Trophoblast cell (in vitro differentiated cells and primary cell): ENCODE measurements around the gene AUTS2.

Source experiments
- DNase-seq, 2 donors: peaks; one replicate each; pipeline ENCODE4 v3.0.0-alpha.2; 2016
- H2AFZ ChIP-seq: 2 replicates; pipeline ENCODE4 v1.6.1; 2013; ENCODE audit warnings: low read length, moderate library complexity, mild to moderate bottlenecking; ENCODE audit not compliant: insufficient read depth, poor library complexity
- H2AK5ac ChIP-seq: 2 replicates; pipeline ENCODE4 v1.6.1; 2013; ENCODE audit warnings: mild to moderate bottlenecking, low read length
- H2BK120ac ChIP-seq: 2 replicates; pipeline ENCODE4 v1.6.1; 2013; ENCODE audit warnings: low read length, mild to moderate bottlenecking, moderate library complexity; ENCODE audit not compliant: insufficient read depth, poor library complexity
- H2BK12ac ChIP-seq: 2 replicates; pipeline ENCODE4 v1.6.1; 2013; ENCODE audit warnings: mild to moderate bottlenecking, low read length, moderate library complexity
- H2BK5ac ChIP-seq: 2 replicates; pipeline ENCODE4 v1.6.1; 2013; ENCODE audit warnings: low read length, low read depth, moderate library complexity, mild to moderate bottlenecking; ENCODE audit not compliant: poor library complexity
- H3K14ac ChIP-seq: 2 replicates; pipeline ENCODE4 v1.6.1; 2013; ENCODE audit warnings: mild to moderate bottlenecking, low read length
- H3K18ac ChIP-seq: 2 replicates; pipeline ENCODE4 v1.6.1; 2013; ENCODE audit warnings: mild to moderate bottlenecking, low read length
- H3K23ac ChIP-seq: 2 replicates; pipeline ENCODE4 v1.6.1; 2013; ENCODE audit warnings: low read length
- H3K27ac ChIP-seq: 2 replicates; pipeline ENCODE4 v1.5.1; 2013; ENCODE audit warnings: low read depth, mild to moderate bottlenecking, inconsistent platforms, low read length, moderate library complexity
- H3K27me3 ChIP-seq: 2 replicates; pipeline ENCODE4 v1.6.1; 2013; ENCODE audit warnings: inconsistent platforms, mild to moderate bottlenecking, low read length, moderate library complexity; ENCODE audit not compliant: insufficient read depth
- H3K36me3 ChIP-seq, 2 experiments: 1 replicate in 1 of 2; 2 replicates in 1 of 2; pipeline ENCODE4 v1.6.1; 2013; ENCODE audit warnings: low read length in 2 of 2, mild to moderate bottlenecking in 2 of 2, moderate library complexity in 1 of 2; ENCODE audit not compliant: insufficient read depth in 2 of 2, control insufficient read depth in 1 of 2
- H3K4ac ChIP-seq: 2 replicates; pipeline ENCODE4 v1.6.1; 2013; ENCODE audit warnings: low read depth, mild to moderate bottlenecking, low read length, moderate library complexity
- H3K4me1 ChIP-seq, 2 experiments: 1 replicate in 1 of 2; 2 replicates in 1 of 2; pipeline ENCODE4 v1.6.1; 2013; ENCODE audit warnings: low read length in 2 of 2, mild to moderate bottlenecking in 2 of 2, moderate library complexity in 1 of 2; ENCODE audit not compliant: insufficient read depth in 2 of 2, control insufficient read depth in 1 of 2
- H3K4me2 ChIP-seq: 2 replicates; pipeline ENCODE4 v1.6.1; 2013; ENCODE audit warnings: inconsistent platforms, mild to moderate bottlenecking, low read length, moderate library complexity
- H3K4me3 ChIP-seq: 2 replicates; pipeline ENCODE4 v1.5.1; 2013; ENCODE audit warnings: mild to moderate bottlenecking, low read depth, low read length, inconsistent platforms
- H3K79me1 ChIP-seq: one replicate; pipeline ENCODE4 v1.6.1; 2013; ENCODE audit warnings: low read length
- H3K79me2 ChIP-seq: 2 replicates; pipeline ENCODE4 v1.6.1; 2013; ENCODE audit warnings: low read length, mild to moderate bottlenecking; ENCODE audit not compliant: control insufficient read depth, insufficient read depth, poor library complexity
- H3K9ac ChIP-seq: 2 replicates; pipeline ENCODE4 v1.6.1; 2013; ENCODE audit warnings: mild to moderate bottlenecking, low read length
- H3K9me3 ChIP-seq: 2 replicates; pipeline ENCODE4 v1.6.1; 2013; ENCODE audit warnings: low read depth, mild to moderate bottlenecking, control low read depth, inconsistent platforms, low read length; ENCODE audit not compliant: insufficient read depth
- H4K12ac ChIP-seq: 2 replicates; pipeline ENCODE4 v1.6.1; 2013; ENCODE audit warnings: low read depth, mild to moderate bottlenecking, low read length, moderate library complexity
- H4K8ac ChIP-seq: 2 replicates; pipeline ENCODE4 v1.6.1; 2013; ENCODE audit warnings: low read depth, mild to moderate bottlenecking, low read length, moderate library complexity
- H4K91ac ChIP-seq: one replicate; pipeline ENCODE4 v1.6.1; 2013; ENCODE audit warnings: low read depth, mild to moderate bottlenecking, low read length, moderate library complexity
- WGBS: extraction: QIAGEN DNeasy Blood & Tissue Kit; methylation state at CpG from one replicate; pipeline ENCODE4 v1.1.7; 2013; ENCODE audit warnings: missing lambda C conversion rate; ENCODE audit not compliant: insufficient read length, insufficient coverage; ENCODE audit errors: extremely low coverage; 5-methylcytosine and 5-hydroxymethylcytosine counted together

The AUTS2 gene

GRCh38 chr7:70836279-70836678 lies 1238.0 kb downstream of the AUTS2 start:
- Histone ChIP-seq H3K18ac (no peak overlapping the region), H3K4me1 (no peaks in the 10 kb centered on the region)
- no CpG with 5 or more reads among the region's 1 CpG for WGBS

GRCh38 chr7:70836946-70837345 lies 1238.7 kb downstream of the AUTS2 start:
- Histone ChIP-seq H3K79me2 (no peaks in the 10 kb centered on the region), H3K18ac (no peak overlapping the region), H3K4me3 (no peak overlapping the region), H3K9me3 (no peaks in the 10 kb centered on the region), H3K27ac (no peak overlapping the region), H3K4me2 (no peak overlapping the region), H4K91ac (no peak overlapping the region), H2BK12ac (no peak overlapping the region), H3K9ac (no peak overlapping the region), H4K12ac (no peak overlapping the region), H2AFZ (no peak overlapping the region), H4K8ac (no peak overlapping the region), H2BK5ac (no peak overlapping the region), H2AK5ac (no peak overlapping the region), H3K4me1 (no peaks in the 10 kb centered on the region), H2BK120ac (no peak overlapping the region), H3K36me3 (no peaks in the 10 kb centered on the region), H3K27me3 (no peaks in the 10 kb centered on the region), H3K4ac (no peak overlapping the region), H3K79me1 (no peaks in the 10 kb centered on the region), H3K14ac (no peak overlapping the region), H3K23ac (no peak overlapping the region)
- DNase-seq: no peak
- no CpG with 5 or more reads among the region's 6 CpGs for WGBS

More at GRCh38 chr7:70836279-70836678, 1238.0 kb downstream of the AUTS2 start:
- Histone ChIP-seq H3K23ac (no peak overlapping the region), H3K9me3 (no peaks in the 10 kb centered on the region), H4K91ac (no peak overlapping the region), H2BK120ac (no peak overlapping the region), H4K12ac (no peak overlapping the region), H2AK5ac (no peak overlapping the region), H3K4me2 (no peak overlapping the region), H3K4me3 (no peak overlapping the region), H2BK5ac (no peak overlapping the region), H2AFZ (no peak overlapping the region), H3K79me2 (no peaks in the 10 kb centered on the region), H3K79me1 (no peaks in the 10 kb centered on the region), H3K27ac (no peak overlapping the region), H3K36me3 (no peaks in the 10 kb centered on the region), H3K9ac (no peak overlapping the region), H3K4ac (no peak overlapping the region), H4K8ac (no peak overlapping the region), H3K27me3 (no peaks in the 10 kb centered on the region), H3K14ac (no peak overlapping the region), H2BK12ac (no peak overlapping the region)
- no peak for DNase-seq

DNA sequence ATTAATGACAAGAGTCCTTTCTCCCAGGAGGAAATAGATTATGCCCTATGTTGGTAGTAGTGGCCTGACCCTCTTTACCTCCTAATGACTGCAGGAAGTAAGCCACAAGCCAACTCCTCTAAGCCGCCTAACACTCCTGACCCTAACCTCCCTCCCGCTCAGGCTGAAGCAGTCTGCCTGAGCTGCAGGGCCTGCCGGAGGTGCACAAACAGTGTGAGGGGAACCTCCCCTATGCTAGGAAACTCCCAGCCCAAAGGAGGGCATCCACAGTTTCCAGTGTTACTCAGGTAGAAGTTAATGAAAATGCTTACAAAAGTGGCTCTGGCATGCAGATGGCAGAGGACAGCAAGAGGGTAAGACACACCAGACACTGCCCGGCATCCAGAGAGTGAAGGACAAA lies 1239.3 kb downstream of the AUTS2 start:
- Histone ChIP-seq H3K27me3 (no peaks in the 10 kb centered on the region), H2BK5ac (no peak overlapping the region), H3K14ac (no peak overlapping the region), H4K91ac (no peak overlapping the region), H3K23ac (no peak overlapping the region), H3K79me1 (no peaks in the 10 kb centered on the region), H3K27ac (no peak overlapping the region), H4K12ac (no peak overlapping the region), H2BK12ac (no peak overlapping the region), H2AK5ac (no peak overlapping the region), H3K79me2 (no peaks in the 10 kb centered on the region), H3K4me2 (no peak overlapping the region), H2AFZ (no peak overlapping the region), H3K9ac (no peak overlapping the region), H4K8ac (no peak overlapping the region), H3K18ac (no peak overlapping the region), H2BK120ac (no peak overlapping the region), H3K9me3 (no peaks in the 10 kb centered on the region), H3K4me3 (no peak overlapping the region), H3K4me1 (no peaks in the 10 kb centered on the region), H3K36me3 (no peaks in the 10 kb centered on the region), H3K4ac (no peak overlapping the region)
- no peak for DNase-seq
- WGBS: no CpG with 5 or more reads among the region's 4 CpGs

- Histone ChIP-seq H3K4me1 (no peaks in the 10 kb centered on the region), H3K27ac (no peak overlapping the region), H3K9me3 (no peaks in the 10 kb centered on the region), H3K27me3 (no peaks in the 10 kb centered on the region), H4K91ac (no peak overlapping the region), H2BK12ac (no peak overlapping the region), H2BK120ac (no peak overlapping the region), H4K12ac (no peak overlapping the region), H3K23ac (no peak overlapping the region), H3K79me1 (no peaks in the 10 kb centered on the region), H4K8ac (no peak overlapping the region), H3K14ac (no peak overlapping the region), H2AK5ac (no peak overlapping the region), H3K9ac (no peak overlapping the region), H2BK5ac (no peak overlapping the region), H3K79me2 (no peaks in the 10 kb centered on the region), H3K4me2 (no peak overlapping the region), H2AFZ (no peak overlapping the region), H3K18ac (no peak overlapping the region), H3K4ac (no peak overlapping the region), H3K4me3 (no peak overlapping the region), H3K36me3 (no peaks in the 10 kb centered on the region)
- no CpG with 5 or more reads among the region's 15 CpGs for WGBS
- no peak for DNase-seq
Measured at GRCh38 chr7:70838292-70838907, 1240.1 kb downstream of the AUTS2 start.
